ENCODE results near the gene PSTPIP1.

The PSTPIP1 gene

DNA sequence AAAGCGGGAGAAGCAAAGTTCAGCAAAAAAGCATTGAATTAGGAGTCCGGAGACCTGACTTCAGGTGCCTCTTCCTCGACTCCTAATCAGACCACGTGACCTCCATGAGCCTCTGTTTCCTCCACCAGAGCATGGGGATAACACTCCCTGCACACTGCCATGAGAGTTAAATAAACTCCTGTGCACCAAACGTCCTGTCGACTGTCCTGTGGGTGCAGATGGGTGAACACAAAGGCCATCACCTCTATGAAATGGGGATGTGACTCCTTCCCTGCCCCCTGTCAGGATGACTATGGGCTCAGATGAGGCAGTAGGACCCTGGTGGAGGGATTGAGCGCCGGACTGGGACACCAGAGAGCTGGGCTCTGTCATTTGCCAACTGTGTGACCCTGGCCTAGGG, 89.5 kb downstream of the PSTPIP1 start:
- TF ChIP-seq FOXP2 (optimal IDR thresholded peaks at IDR 0.05; ENCODE audit: borderline replicate concordance, extremely low read depth, extremely low read length, insufficient read depth): no peak

DNA sequence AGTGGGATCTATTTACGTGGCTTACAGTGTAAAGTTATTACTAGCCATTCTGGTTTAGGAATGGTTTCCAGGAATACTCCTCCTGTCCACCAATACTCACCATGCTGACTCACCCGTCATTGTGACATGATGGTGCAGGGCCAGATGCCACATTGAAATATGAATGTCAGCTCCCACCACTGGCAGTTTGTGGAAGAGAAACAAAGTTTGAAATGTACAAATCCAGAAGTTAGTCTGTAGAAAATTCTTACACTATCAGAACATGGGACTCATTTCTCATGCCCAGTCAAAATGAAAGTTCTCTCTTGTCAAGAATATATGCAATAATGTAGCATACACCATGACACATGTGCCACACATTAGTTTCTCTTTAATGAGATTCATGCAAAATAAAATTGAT, 90.4 kb downstream of the PSTPIP1 start:
- TF ChIP-seq FOXP2 (optimal IDR thresholded peaks at IDR 0.05; ENCODE audit: borderline replicate concordance, extremely low read depth, extremely low read length, insufficient read depth) (no peak), SIN3A (IDR thresholded peaks at IDR 0.05; ENCODE audit: borderline replicate concordance, insufficient read depth, low read length) (no peak), POLR2AphosphoS5 (IDR thresholded peaks at IDR 0.05; ENCODE audit: low read depth, low read length) (no peak), TAF1 (IDR thresholded peaks at IDR 0.05; ENCODE audit: borderline replicate concordance, insufficient read depth, low read length) (no peak)
- TF ChIP-seq, protein P1, sequence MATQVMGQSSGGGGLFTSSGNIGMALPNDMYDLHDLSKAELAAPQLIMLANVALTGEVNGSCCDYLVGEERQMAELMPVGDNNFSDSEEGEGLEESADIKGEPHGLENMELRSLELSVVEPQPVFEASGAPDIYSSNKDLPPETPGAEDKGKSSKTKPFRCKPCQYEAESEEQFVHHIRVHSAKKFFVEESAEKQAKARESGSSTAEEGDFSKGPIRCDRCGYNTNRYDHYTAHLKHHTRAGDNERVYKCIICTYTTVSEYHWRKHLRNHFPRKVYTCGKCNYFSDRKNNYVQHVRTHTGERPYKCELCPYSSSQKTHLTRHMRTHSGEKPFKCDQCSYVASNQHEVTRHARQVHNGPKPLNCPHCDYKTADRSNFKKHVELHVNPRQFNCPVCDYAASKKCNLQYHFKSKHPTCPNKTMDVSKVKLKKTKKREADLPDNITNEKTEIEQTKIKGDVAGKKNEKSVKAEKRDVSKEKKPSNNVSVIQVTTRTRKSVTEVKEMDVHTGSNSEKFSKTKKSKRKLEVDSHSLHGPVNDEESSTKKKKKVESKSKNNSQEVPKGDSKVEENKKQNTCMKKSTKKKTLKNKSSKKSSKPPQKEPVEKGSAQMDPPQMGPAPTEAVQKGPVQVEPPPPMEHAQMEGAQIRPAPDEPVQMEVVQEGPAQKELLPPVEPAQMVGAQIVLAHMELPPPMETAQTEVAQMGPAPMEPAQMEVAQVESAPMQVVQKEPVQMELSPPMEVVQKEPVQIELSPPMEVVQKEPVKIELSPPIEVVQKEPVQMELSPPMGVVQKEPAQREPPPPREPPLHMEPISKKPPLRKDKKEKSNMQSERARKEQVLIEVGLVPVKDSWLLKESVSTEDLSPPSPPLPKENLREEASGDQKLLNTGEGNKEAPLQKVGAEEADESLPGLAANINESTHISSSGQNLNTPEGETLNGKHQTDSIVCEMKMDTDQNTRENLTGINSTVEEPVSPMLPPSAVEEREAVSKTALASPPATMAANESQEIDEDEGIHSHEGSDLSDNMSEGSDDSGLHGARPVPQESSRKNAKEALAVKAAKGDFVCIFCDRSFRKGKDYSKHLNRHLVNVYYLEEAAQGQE (IDR thresholded peaks at IDR 0.05; ENCODE audit: insufficient read depth in 1 of 2, low read depth in 2 of 2, low read length in 2 of 2): no peak
